GM10248 (cell line): ENCODE data around the gene PEAK1.

ENCODE experiments used
- CTCF ChIA-PET: fragments of 300-600 bp; sonication (Branson Sonifier 250); formaldehyde crosslinking; extraction: SDS; loops from one replicate; lab custom pipeline; 2021; ENCODE audit warnings: antibody characterized with exemption; lab: Yijun Ruan, JAX
- POLR2A ChIA-PET: fragments of 350-650 bp; sonication (Branson Sonifier 250); formaldehyde crosslinking; extraction: SDS; loops from one replicate; lab custom pipeline; 2020; ENCODE audit warnings: antibody characterized with exemption; lab: Yijun Ruan, JAX
- DNase-seq: peaks from one replicate; pipeline ENCODE4 v3.0.0; 2012; ENCODE audit errors: extremely low spot score
- CTCF ChIP-seq: IDR thresholded peaks from 2 replicates; pipeline ENCODE4 v1.5.1; 2012; ENCODE audit warnings: mild to moderate bottlenecking, low read depth; ENCODE audit errors: extremely low read depth, missing control alignments, control extremely low read depth

Gene PEAK1

DNA sequence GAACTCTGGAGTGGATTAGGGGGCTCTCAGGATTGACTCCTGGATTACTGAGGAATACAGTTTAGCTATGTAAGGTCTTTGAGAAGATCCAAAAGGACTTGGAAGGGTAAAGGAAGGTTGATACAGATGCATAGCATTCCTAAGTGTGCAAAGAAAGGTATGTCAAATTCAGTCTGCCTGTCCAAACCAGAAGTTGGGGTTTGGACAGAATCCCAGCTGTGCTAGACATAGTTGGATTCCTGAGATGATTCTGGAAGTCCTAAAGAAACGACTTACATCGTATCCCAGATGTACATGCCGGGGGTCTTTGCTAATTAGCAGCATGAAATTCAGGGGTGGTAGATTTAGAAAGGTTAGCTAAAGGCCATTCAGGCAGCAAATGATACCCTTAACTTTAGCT lies 251.3 kb downstream of the PEAK1 start:
- POLR2A ChIA-PET, result no interaction called here

DNA sequence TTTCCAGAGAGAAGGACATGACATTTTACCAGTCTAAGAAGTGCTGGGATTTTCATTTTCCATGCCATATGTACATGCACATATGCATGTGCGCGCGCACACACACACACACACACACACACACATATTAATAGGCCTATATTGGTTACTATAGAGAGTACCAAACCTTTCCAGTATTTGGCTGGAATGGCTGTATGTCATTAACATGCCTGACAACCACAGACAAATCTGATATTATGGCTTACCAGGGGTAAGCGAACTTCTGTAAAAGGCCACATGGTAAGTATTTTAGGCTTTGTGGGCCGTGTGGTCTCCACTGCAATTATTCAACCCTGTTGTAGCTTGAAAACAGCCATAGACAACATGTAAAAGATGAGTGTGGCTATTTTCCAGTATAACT lies 251.8 kb downstream of the PEAK1 start:
- no peak for DNase-seq
- ChIA-PET POLR2A (no interaction called here), CTCF (interaction anchor here (1.0 to 5.6 kb wide), 7 partner anchors 12 to 375 kb away, joined by 3 to 33 read pairs (median 4); no protein-coding TSS in a partner anchor)
- TF ChIP-seq CTCF, result no peak

More for the DNA sequence above, 251.3 kb downstream of the PEAK1 start:
- no peak for DNase-seq
- CTCF ChIA-PET, result interaction anchor here (1.0 to 5.6 kb wide), 7 partner anchors 12 to 375 kb away, joined by 3 to 33 read pairs (median 4); no protein-coding TSS in a partner anchor
- TF ChIP-seq CTCF, result no peak

- no peak for DNase-seq
- ChIA-PET POLR2A (no interaction called here), CTCF (interaction anchor here (1.6 to 5.6 kb wide), 4 partner anchors 13 to 376 kb away, joined by 3 to 33 read pairs (median 6); no protein-coding TSS in a partner anchor)
- TF ChIP-seq CTCF, result no peak
Measured at GRCh38 chr15:77167406-77167805, 252.5 kb downstream of the PEAK1 start.

DNA sequence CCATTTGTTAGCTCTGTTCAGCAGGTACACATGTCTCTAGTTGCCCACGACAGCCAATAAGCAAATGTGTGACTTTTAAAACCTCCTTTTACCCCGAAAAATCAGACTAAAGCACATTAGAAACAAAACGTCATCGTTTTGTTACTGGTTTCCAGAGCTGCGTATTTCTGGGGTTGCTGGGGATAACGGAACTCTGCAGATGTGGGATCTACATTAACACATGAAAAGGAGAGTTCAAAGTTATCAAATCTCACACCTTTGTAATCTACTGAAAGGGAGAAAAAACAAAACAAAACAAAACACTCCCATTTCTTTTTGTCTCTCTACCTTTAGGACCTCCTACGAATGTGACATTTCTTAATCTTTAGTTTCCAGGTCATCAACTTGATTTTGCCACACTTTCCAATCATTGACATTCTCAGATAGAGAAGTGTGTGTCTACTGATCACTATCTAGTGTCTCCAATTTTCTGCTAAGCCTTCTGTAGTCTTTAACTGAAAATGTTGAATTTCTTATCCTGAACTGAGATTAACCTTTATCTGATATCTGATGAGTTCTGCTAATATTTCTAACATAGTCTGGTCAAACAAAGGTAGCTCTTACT lies 256.0 kb downstream of the PEAK1 start:
- no peak for TF ChIP-seq CTCF
- DNase-seq, result no peak
- ChIA-PET CTCF (interaction anchor here (1.0 to 1.9 kb wide), 5 partner anchors 18 to 379 kb away, joined by 3 to 4 read pairs (median 3); no protein-coding TSS in a partner anchor), POLR2A (no interaction called here)

DNA sequence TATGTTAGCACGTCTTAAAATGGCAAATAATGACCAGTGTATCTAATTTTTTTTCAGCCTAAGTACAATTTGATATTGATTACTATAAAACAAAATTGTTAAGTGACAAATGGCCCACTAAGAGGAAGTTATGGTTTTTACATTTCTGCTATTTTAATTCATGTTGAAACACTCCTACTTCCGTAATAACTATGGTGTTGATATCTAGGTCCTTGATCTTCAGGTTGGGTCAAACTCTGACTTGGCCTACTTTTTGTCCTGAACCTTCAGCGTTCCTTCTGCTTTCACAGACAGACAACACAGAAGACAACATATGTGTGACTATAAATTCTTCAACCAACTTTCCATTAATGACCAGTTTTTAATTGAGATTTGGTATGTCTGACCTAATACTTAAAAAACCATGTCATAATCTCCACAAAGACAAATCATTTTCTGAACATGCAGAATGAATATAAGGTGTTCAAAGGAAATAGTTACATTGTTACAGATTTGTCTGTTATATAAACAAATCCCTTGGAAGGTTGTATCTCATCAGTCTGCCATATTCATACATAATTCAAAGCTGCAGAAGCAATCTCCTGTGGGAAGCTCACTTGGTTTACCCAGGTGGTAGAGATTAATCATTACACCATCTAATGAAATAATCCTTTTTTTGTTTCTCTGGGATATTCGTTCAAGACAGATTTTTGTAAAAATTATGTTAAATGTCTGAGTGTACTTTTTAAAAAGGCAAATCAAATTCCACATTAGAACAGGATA lies 256.9 kb downstream of the PEAK1 start:
- TF ChIP-seq CTCF, result no peak
- POLR2A ChIA-PET, result no interaction called here
- CTCF ChIA-PET, result interaction anchor here (1.0 to 1.9 kb wide), 4 partner anchors 17 to 380 kb away, joined by 3 to 4 read pairs (median 3); no protein-coding TSS in a partner anchor
- no peak for DNase-seq
